Activated B cell treated with CpG ODN at 0.5 μM for 24 hours (primary cell): Measurements from ENCODE around the gene SRSF2. TPM values are rescaled to one million over a fixed set of nuclear protein-coding genes. Genes with fewer than 3 reads are reported as not detected.

Source experiments
- ATAC-seq: fragments of 200-7000 bp; cut with Tn5 transposase; one replicate; pipeline ENCODE4 v1.10.0; 2021; ENCODE audit warnings: low read depth, mild to moderate bottlenecking, moderate library complexity
- CTCF ChIA-PET: fragments of 350-600 bp; sonication (Branson Sonifier 250); formaldehyde crosslinking; loops from one replicate; lab custom pipeline; 2021; ENCODE audit warnings: antibody characterized with exemption; lab: Charles Lee
- POLR2A ChIA-PET: fragments of 350-600 bp; sonication (Branson Sonifier 250); formaldehyde crosslinking; loops from one replicate; lab custom pipeline; 2021; ENCODE audit warnings: antibody characterized with exemption; lab: Charles Lee
- DNase-seq: peaks from one replicate; pipeline ENCODE4 v3.0.0; 2022
- H3K27ac Mint-ChIP-seq: one replicate; pipeline ENCODE4 v1.8.0; 2020; ENCODE audit warnings: mixed read lengths
- H3K27me3 Mint-ChIP-seq: one replicate; pipeline ENCODE4 v1.8.0; 2021; ENCODE audit warnings: mixed read lengths
- H3K36me3 Mint-ChIP-seq: one replicate; pipeline ENCODE4 v1.8.0; 2021; ENCODE audit warnings: low read depth, mixed read lengths
- H3K4me1 Mint-ChIP-seq: one replicate; pipeline ENCODE4 v1.8.0; 2021; ENCODE audit warnings: mixed read lengths
- H3K4me3 Mint-ChIP-seq: one replicate; pipeline ENCODE4 v1.8.0; 2020; ENCODE audit warnings: mild to moderate bottlenecking, mixed read lengths
- H3K9me3 Mint-ChIP-seq: one replicate; pipeline ENCODE4 v1.8.0; 2020; ENCODE audit warnings: mixed read lengths
- CTCF ChIP-seq: fragments of 200-600 bp; IDR thresholded peaks from one replicate; pipeline ENCODE4 v1.8.0; 2022; ENCODE audit warnings: antibody characterized with exemption, mild to moderate bottlenecking
- intact Hi-C: fragments of 100-400 bp; cut with micrococcal nuclease; formaldehyde crosslinking; loops from one replicate; pipeline ENCODE4 v1.15.1; 2024
- total RNA-seq: library from RNA; stranded (reverse); gene quantifications from 2 replicates; pipeline ENCODE4 v1.2.3, GENCODE V29; 2022

SRSF2 gene
- total RNA-seq, 1 donor from 2014 or later, result 367 TPM

- no peak for TF ChIP-seq CTCF
- Mint-ChIP-seq H3K4me1 (peaks cover 21% of the 10 kb centered on the region), H3K36me3 (no peaks in the 10 kb centered on the region), H3K27ac (no peak overlapping the region), H3K4me3 (no peak overlapping the region), H3K9me3 (no peaks in the 10 kb centered on the region), H3K27me3 (no peaks in the 10 kb centered on the region)
- intact Hi-C loops, result no loop called here
- POLR2A ChIA-PET, result interaction anchor here (0.6 kb wide), 2 partner anchors 91 to 170 kb away, joined by 5 to 12 read pairs; no protein-coding TSS in a partner anchor
- CTCF ChIA-PET, result no interaction called here
- DNase-seq (no peak), ATAC-seq (no peak)
Measured at GRCh38 chr17:76697702-76698465, 39.2 kb downstream of the SRSF2 start.

GRCh38 chr17:76696763-76697701, 40.1 kb downstream of the SRSF2 start:
- Mint-ChIP-seq H3K27ac (peak overlapping the region; percentile 53), H3K9me3 (no peaks in the 10 kb centered on the region), H3K27me3 (no peaks in the 10 kb centered on the region), H3K4me3 (no peak overlapping the region), H3K36me3 (no peaks in the 10 kb centered on the region), H3K4me1 (peaks cover 21% of the 10 kb centered on the region)
- intact Hi-C loops, result no loop called here
- TF ChIP-seq CTCF, result no peak
- ChIA-PET CTCF (interaction anchor here (1.0 to 1.5 kb wide), 2 partner anchors 17 to 140 kb away, joined by 3 to 4 read pairs; no protein-coding TSS in a partner anchor), POLR2A (interaction anchor here (0.6 to 1.7 kb wide), 6 partner anchors 25 to 169 kb away, joined by 3 to 12 read pairs (median 4); partner anchors contain the start of genes JMJD6, METTL23 and MFSD11)
- peak; percentile 94 for ATAC-seq
- peak; percentile 27 for DNase-seq

GRCh38 chr17:76695059-76695831, 41.9 kb downstream of the SRSF2 start:
- intact Hi-C loops, result no loop called here
- Mint-ChIP-seq H3K36me3 (no peaks in the 10 kb centered on the region), H3K4me1 (peaks cover 21% of the 10 kb centered on the region), H3K9me3 (no peaks in the 10 kb centered on the region), H3K27me3 (no peaks in the 10 kb centered on the region), H3K4me3 (no peak overlapping the region), H3K27ac (no peak overlapping the region)
- ChIA-PET POLR2A (interaction anchor here (0.6 to 1.7 kb wide), 3 partner anchors 31 to 124 kb away, joined by 5 to 9 read pairs (median 6); partner anchors contain the start of genes JMJD6 and METTL23), CTCF (no interaction called here)
- ATAC-seq (no peak), DNase-seq (no peak)
- no peak for TF ChIP-seq CTCF

GRCh38 chr17:76691379-76692191, 45.5 kb downstream of the SRSF2 start:
- no peaks in the 10 kb centered on the region for H3K9me3 Mint-ChIP-seq
- H3K4me1 Mint-ChIP-seq, result peaks cover 8% of the 10 kb centered on the region
- intact Hi-C loops, result no loop called here
- no peaks in the 10 kb centered on the region for H3K27me3 Mint-ChIP-seq
- POLR2A ChIA-PET, result interaction anchor here (1.1 kb wide), 1 partner anchor 20 kb away, joined by 6 read pairs; no protein-coding TSS in a partner anchor
- H3K36me3 Mint-ChIP-seq, result no peaks in the 10 kb centered on the region
- H3K4me3 Mint-ChIP-seq, result no peak overlapping the region
- no peak overlapping the region for H3K27ac Mint-ChIP-seq
- no peak for TF ChIP-seq CTCF
- DNase-seq, result no peak
- CTCF ChIA-PET, result no interaction called here
- no peak for ATAC-seq
